ENCODE measurements around the gene OR2T11. TPM values are rescaled to one million over a fixed set of nuclear protein-coding genes. Genes with fewer than 3 reads are reported as not detected.
"Not testable (repeated sequence)": the region's sequence is repeated elsewhere in the genome, so short reads cannot be mapped to it uniquely, and the experiment has no call there.

The OR2T11 gene
- not detected in 2 replicates for total RNA-seq (2014; rRNA removed; shearing (Covaris generic))

- DNase-seq (ENCODE audit: low spot score), result not testable (repeated sequence)
Measured at GRCh38 chr1:248634991-248635390, at the start of gene OR2T11. TSS of gene OR2T11 (minus strand) at chr1:248635091. CDS start at chr1:248627128, 7,963 bp downstream.

GRCh38 chr1:248681651-248682050 is 46.8 kb upstream of the OR2T11 start:
- no peak for DNase-seq (ENCODE audit: low spot score)

GRCh38 chr1:248670003-248670402 is 35.1 kb upstream of the OR2T11 start:
- no peak for DNase-seq (ENCODE audit: low spot score)

- not testable (repeated sequence) for DNase-seq (ENCODE audit: low spot score)
Measured at GRCh38 chr1:248663453-248664328, 28.8 kb upstream of the OR2T11 start.

- not testable (repeated sequence) for DNase-seq (ENCODE audit: low spot score)
Measured at GRCh38 chr1:248656797-248657196, 21.9 kb upstream of the OR2T11 start.

GRCh38 chr1:248655354-248655753 is 20.5 kb upstream of the OR2T11 start, which contains the start of gene OR2T27:
TSS of gene OR2T27 (minus strand) at chr1:248655528. CDS start at chr1:248650884, 4,644 bp downstream.
- DNase-seq (ENCODE audit: low spot score), result not testable (repeated sequence)

- DNase-seq (ENCODE audit: low spot score), result not testable (repeated sequence)
Measured at GRCh38 chr1:248648770-248649536, 14.1 kb upstream of the OR2T11 start.

GRCh38 chr1:248645178-248645577 is 10.3 kb upstream of the OR2T11 start, which contains the start of gene OR2T35:
TSS of gene OR2T35 (minus strand) at chr1:248645278. CDS start at chr1:248639258, 6,020 bp downstream.
- not testable (repeated sequence) for DNase-seq (ENCODE audit: low spot score)

GRCh38 chr1:248642971-248643651 is 8.2 kb upstream of the OR2T11 start:
- not testable (repeated sequence) for DNase-seq (ENCODE audit: low spot score)

GRCh38 chr1:248641583-248641982 is 6.7 kb upstream of the OR2T11 start:
- DNase-seq (ENCODE audit: low spot score), result not testable (repeated sequence)

GRCh38 chr1:248640906-248641305 is 6.0 kb upstream of the OR2T11 start:
- DNase-seq (ENCODE audit: low spot score), result not testable (repeated sequence)

GRCh38 chr1:248639652-248640051 is 4.8 kb upstream of the OR2T11 start:
- not testable (repeated sequence) for DNase-seq (ENCODE audit: low spot score)

- DNase-seq (ENCODE audit: low spot score), result not testable (repeated sequence)
Measured at GRCh38 chr1:248636612-248637011, 1.7 kb upstream of the OR2T11 start.

GRCh38 chr1:248631354-248632008 is 3.4 kb downstream of the OR2T11 start:
- no peak for DNase-seq (ENCODE audit: low spot score)

- DNase-seq (ENCODE audit: low spot score), result no peak
Measured at GRCh38 chr1:248630551-248630950, 4.3 kb downstream of the OR2T11 start.

GRCh38 chr1:248627971-248628844 is 6.7 kb downstream of the OR2T11 start:
- no peak for DNase-seq (ENCODE audit: low spot score)

- DNase-seq (ENCODE audit: low spot score), result no peak
Measured at GRCh38 chr1:248625971-248626370, 8.9 kb downstream of the OR2T11 start.

GRCh38 chr1:248625166-248625565 is 9.7 kb downstream of the OR2T11 start:
- DNase-seq (ENCODE audit: low spot score), result no peak

- peak; percentile 65 for DNase-seq (ENCODE audit: low spot score)
Measured at GRCh38 chr1:248622570-248623001, 12.3 kb downstream of the OR2T11 start.

- no peak for DNase-seq (ENCODE audit: low spot score)
Measured at GRCh38 chr1:248621770-248622169, 13.1 kb downstream of the OR2T11 start.
